ENCODE data around the gene C19orf25.

The C19orf25 gene

GRCh38 chr19:1432507-1432887, 46.5 kb downstream of the C19orf25 start:
- DNase-seq (ENCODE audit: low spot score): no peak

GRCh38 chr19:1431759-1432506, 47.1 kb downstream of the C19orf25 start:
- no peak for DNase-seq (ENCODE audit: low spot score)

DNA sequence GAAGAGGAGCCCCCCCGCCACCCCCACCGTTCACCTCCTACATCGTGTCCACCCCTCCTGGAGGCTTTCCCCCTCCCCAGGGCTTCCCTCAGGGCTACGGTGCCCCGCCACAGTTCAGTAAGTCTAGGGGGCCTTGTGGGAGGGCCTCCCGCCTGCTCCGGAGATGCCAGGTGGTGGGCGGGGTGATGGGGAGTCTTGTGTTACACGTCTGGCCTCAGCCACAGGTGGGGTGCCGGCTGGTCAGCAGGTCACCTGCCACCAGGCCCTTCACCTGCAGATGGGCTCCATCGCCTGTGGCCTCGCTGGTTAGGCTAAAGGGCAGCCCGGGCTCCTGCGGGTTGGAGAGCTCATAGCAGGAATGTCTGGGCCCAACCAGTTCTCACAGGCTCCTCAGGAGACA, 48.8 kb downstream of the C19orf25 start:
- no peak for DNase-seq (ENCODE audit: low spot score)

DNA sequence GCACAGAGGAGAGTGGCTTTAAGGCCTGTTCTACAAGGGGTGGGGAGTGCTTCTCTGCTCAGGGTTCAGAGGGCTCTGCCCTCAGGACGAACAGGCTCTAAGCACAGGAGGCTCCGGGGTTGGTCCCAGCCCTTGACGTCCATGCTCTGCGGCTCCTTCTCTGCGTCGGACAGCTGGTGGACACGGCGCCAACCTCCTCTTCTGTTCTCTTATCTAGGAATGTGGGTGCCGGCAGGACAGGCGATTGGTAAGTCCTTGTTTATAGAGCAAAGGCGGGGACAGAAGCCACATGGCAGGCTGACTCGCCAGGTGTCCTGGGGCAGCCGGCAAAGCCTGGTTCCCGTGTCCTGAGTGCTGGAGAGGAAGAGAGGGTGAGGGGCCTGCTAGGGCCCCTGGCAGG, 49.3 kb downstream of the C19orf25 start:
- no peak for DNase-seq (ENCODE audit: low spot score)

- DNase-seq (ENCODE audit: low spot score): no peak
Measured at GRCh38 chr19:1428738-1429391, 50.1 kb downstream of the C19orf25 start.

DNA sequence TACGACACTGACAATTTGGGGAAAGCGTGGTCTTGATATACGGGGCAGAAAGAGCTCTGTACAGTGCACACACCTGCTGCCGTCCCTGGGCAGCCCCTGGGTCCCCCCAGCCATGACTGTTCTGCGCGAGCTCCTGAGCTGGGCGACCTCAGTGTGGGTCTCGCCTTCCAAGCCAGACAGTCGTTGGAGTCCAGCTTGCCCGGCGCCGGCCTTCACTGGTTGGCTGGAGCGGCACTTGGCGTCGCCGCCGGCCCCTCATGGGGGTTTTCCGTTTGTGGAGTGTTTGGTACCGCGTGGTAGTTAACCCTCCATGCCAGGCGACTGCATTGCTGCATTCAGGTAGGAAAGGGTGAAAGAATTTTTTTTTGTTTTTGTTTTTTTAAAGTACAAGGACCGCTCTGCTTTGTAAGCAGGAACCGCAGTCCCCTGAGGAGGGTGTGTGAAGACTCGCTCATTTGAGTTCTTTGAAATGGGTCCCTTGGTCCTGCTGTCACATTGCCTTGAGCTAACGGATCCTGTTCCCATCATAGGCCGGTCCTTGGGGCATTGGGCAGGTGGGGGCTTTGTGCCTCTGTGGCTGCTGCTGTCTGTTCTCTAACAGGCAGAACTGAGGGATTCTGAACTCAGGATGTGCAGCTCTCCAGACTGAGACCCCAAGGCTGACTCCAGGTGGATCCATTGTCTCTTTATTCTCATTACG, 51.6 kb downstream of the C19orf25 start:
- no peak for DNase-seq (ENCODE audit: low spot score)

GRCh38 chr19:1426736-1427135, 52.3 kb downstream of the C19orf25 start:
- DNase-seq (ENCODE audit: low spot score): no peak

DNA sequence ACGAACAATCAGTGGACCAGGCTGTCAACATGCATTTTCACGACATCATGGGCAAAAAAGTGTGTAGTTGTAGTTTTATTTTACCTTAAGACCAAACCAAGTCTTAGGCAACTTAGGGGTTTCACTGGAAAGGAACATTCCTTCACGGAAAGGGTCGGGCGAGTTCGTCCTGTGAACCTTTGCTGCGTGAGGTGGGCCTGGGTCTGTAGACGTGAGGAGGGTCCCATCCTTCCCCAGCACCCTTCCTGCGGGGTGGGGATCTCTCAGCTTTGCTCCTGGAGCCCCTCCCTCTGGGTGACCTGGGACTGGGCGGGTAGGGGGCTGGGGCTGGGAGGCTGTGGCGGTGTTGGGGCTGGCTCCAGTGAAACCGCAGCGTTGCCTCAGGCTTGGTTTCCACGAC, 53.1 kb downstream of the C19orf25 start:
- no peak for DNase-seq (ENCODE audit: low spot score)

- DNase-seq (ENCODE audit: low spot score): no peak
Measured at GRCh38 chr19:1425102-1425837, 53.7 kb downstream of the C19orf25 start.

DNA sequence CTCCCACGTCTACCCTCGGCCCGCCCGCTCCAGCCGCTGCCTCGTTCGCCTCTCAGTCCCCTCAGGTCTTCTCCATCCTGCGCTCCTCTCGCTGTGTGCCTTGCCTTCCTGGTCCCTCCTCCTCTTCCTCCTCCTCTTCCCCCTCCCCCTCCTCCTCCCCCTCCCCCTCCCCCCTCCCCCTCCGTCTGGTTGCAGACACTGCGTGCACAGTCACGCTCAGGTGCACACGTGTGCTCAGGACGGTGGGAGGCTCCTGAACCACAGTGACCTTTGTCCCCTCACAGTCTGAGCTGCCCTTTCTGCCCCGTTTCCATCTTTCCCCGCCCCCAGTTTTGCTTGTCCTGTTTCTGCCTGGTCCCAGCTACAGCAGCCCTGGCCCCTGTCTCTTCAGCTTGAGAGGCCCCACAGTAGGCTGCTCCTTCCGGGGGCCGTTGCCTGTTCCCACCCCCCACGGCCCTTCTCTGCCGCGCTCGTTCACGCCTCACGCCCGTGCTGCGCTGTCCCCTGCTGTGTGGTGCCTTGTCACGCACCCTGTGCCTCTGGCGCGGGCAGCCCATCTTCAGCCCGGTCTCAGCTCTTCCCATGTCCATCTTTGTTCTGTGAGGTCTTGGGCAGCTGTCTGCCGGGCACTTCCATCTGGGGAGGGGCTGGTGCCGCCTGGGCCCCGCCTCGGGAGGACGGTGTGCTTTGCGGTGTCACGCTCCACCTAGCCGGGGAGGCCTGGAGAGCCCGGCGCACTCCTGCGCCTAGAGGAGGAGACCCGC, 54.6 kb downstream of the C19orf25 start:
- DNase-seq (ENCODE audit: low spot score): no peak

DNA sequence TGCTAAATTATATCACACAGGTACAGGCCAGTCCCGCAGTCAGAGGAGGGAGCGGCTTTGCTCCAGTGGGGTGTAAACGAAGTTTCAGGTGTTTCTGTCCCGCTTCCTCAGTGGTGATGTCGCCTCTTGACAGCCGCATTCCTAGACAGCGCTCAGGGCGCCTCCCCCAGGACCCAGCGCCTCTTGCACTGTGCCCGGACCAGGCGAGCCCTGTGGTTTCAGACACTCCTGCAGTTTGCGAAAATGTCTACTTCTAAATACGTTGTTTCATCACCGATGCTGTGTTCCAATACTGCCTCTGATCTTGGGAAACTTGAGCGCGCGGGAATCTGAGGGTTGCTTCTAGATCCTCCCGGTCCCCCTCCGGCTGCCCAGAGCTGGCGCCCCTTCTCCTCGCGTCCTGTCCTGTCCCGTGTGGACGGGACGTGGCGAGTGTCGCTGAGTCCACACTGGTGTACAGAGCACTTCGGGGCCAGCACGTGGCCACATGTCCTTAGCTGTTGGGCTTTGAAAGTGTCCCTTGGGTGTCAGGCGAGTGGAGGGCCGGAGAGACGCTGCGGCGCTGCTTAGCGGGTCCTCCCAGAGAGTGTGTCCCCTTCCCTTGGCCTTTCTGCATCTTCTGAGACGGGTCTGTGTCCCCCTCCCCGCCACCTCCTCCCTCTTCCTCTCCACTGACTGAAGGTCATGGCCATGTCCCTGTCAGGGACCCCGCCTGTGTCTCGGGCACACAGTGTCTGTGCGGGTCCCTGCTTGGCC, 55.4 kb downstream of the C19orf25 start:
- DNase-seq (ENCODE audit: low spot score): no peak

Measured in kidney capillary endothelial cell (primary cell).